TTC549 (cell line): Measurements from ENCODE around the gene KIF27.
"Not testable (repeated sequence)": the region's sequence is repeated elsewhere in the genome, so short reads cannot be mapped to it uniquely, and the experiment has no call there.

Experiments
- FAIRE-seq: peaks from 2 replicates; lab custom pipeline; 2012; peaks lifted over from hg19 to GRCh38; lab: Jason Lieb, UNC

Gene KIF27

GRCh38 chr9:83930881-83931280 is 9.6 kb upstream of the KIF27 start:
- FAIRE-seq: no peak

DNA sequence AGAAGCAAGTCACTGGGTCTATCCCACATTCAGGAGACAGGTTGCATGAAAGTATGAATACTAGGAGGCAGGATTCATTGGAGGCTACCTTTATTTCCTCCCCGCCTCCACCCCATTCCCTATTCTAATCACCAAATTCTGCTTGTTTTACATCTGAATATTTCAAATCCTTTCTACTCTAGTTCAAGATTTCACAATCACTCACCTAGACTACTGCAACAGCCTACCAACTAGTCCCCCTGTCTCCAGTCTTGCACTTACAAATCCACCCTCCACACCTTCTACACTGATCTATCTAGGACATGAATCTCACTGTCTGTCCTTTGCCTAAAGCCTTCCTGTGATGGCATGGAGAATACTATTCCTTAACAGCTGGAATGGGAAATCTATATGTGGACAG is 6.4 kb upstream of the KIF27 start:
- no peak for FAIRE-seq

GRCh38 chr9:83920469-83920926 is 734 bp downstream of the KIF27 start:
- no peak for FAIRE-seq

DNA sequence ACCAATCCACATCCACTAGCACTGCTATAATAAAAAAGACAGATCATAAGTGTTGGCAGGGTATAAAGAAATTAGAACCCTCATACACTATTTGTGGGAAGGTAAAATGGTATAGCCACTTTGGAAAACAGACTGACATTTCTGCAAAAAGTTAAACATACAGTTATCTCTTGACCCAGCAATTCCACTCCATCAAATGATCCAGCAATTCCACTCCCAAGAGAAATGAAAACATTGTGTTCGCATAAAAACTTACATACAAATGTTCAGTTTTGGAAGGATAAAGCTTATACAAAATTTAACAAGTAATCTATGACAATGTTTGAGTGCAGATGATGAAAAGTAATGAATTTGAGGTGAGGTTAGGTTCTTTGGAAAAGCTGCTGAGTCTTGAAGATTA is 2.1 kb downstream of the KIF27 start:
- no peak for FAIRE-seq

GRCh38 chr9:83912194-83912593 is 9.0 kb downstream of the KIF27 start:
- FAIRE-seq: peak; percentile 98

- FAIRE-seq: no peak
These were observed 15.1 kb downstream of the KIF27 start for GRCh38 chr9:83906144-83906543.

- not testable (repeated sequence) for FAIRE-seq
These were observed 20.6 kb downstream of the KIF27 start for GRCh38 chr9:83900615-83901014.

DNA sequence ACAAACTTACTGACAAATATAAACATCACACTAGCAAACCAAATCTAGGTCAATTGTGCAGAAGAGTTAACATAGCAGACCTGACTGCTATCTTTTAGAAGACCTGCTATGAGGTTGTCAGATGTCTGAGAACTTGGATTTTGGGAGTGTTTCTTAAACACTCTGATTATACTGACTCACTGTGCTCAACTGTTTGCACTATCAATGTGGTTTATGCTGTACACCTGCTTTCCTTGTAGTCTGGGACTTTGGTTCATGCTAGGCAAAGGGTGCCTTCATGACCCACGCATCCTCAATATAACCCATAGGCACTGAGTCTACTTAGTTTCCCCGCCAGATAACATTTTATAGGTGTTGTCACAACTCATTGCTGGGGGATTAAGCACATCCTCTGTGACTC is 26.9 kb downstream of the KIF27 start:
- not testable (repeated sequence) for FAIRE-seq

DNA sequence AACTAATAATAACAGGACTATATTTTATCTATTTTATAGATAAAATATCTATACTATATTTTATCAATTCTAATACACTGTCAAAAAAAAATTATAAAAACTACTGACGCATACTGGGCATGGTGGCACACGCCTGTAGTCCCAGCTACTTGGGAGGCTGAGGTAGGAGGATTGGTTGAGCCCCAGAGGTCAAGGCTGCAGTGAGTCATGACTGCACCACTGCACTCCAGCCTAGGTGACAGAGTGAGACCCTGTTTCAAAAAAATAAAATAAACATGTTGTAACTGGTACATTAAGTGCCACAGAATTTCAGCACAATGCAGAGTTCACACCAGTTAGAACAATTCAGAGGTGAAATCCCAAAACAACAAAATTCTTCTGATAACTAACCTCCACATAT is 34.7 kb downstream of the KIF27 start:
- FAIRE-seq: not testable (repeated sequence)

DNA sequence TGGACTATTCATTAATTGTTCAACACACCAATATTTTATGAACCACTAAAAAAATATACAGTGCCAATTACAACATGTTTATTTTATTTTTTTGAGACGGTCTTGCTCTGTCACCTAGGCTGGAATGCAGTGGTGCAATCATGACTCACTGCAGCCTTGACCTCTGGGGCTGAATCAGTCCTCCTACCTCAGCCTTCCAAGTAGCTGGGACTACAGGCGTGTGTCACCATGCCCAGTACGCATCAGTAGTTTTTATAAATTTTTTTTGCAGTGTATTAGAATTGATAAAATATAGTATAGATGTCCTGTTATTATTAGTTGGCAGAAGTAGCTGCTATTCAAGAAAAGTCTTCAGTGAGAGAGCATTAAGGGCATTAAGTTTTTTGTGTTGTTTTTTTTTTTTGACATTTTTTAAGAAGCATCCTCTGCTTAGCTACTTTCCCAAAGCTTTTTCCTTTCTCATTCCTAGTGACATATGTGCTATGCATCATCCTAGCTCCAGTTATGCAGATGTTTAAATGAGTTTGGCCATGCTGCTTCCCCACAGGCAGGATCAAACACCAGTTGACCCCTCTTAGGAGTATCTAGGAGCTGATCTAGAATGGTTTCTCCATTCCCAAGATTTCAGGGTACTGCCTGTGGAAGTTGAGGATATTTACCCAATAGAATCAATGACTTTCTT is 35.5 kb downstream of the KIF27 start:
- FAIRE-seq: not testable (repeated sequence)

- FAIRE-seq: not testable (repeated sequence)
These were observed 39.4 kb downstream of the KIF27 start for GRCh38 chr9:83881687-83882408.

GRCh38 chr9:83875559-83875958 is 45.7 kb downstream of the KIF27 start:
- not testable (repeated sequence) for FAIRE-seq

- not testable (repeated sequence) for FAIRE-seq
These were observed 71.3 kb downstream of the KIF27 start for GRCh38 chr9:83849895-83850294.

- peak; percentile 97 for FAIRE-seq
These were observed 84.1 kb downstream of the KIF27 start for GRCh38 chr9:83837070-83837643.

DNA sequence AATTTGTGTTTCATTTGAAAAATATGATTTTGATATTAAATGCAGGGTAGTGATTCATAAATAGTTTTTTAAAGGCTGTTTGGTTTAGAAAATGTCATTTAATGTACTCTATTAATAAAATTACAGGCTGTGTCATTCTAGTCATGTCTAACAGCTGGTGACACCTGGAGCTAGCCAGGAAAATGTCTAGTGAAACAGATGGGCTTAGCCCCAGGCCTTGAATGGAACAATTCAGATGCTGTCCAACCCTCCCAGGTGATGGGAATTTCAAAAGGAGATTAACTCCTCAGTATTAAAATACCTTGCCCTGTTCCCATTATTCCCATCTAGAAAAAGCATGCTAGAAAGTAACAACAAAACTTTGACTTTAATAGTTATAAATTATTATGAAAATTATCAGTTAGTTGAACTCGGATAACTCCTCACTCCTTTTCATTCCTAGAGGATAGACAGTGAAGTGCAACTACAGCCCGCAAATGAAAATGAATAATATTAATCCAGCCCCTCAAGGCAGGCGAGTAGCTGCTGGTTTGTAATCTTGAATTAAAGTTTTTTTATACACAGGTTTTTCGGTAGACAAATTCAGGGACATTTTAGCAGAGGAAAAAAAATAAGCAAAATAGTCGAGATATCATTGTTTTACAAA is 90.7 kb downstream of the KIF27 start:
- FAIRE-seq: not testable (repeated sequence)

GRCh38 chr9:83824986-83825623 is 96.1 kb downstream of the KIF27 start:
- not testable (repeated sequence) for FAIRE-seq

DNA sequence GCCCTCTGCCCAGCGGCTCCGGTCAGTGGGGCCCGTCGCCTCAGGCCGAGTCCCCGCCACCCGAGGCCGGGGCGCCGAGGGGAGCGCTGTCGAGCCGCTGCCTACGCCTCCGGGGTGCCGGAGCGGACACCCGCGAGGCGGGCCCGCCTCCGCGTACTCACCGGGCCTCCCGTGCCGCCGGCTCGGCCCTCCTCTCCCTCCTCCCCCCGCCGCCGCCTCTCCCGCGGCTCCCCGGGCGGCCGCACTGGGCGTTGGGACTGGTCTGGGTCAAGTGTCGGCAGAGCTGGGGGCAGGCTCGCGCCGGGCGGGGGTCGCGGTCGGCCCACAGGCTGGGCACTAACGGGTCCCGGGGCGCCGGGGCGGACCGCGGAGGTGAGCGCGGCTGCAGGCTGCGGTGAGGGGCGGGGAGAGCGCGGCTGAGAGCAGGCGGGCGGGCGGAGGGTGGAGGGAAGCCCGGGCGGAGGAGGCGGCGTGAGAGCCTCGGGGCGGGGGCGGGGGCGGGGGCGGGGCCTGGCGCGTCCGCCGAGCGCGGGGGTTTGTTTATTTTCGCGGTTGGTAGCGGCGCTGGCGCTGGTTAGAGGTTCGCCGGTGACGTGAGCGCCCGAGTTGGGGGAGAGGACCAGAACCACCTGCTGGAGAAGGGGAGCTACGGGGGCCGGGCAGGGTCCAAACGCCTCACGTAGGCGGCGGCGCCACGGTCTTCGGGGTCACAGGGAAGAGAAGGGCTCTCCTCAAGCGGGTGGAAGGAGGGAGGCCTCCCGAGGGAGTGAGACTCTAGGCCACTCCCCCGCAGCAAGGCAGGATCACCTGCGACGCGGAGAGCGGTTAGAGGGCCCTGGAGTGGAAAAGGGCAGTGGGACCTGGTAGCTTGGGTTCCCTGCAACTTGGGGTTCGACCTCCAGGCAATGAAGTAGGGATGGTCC is 103.6 kb downstream of the KIF27 start, which contains the start of gene GKAP1:
Gene GKAP1 (minus strand): TSS at position 414 of the 923 bp plus-strand sequence. CDS start 11,252 bp downstream, outside the sequence.
- FAIRE-seq: not testable (repeated sequence)

GRCh38 chr9:83817011-83817355 is 104.2 kb downstream of the KIF27 start:
- not testable (repeated sequence) for FAIRE-seq

DNA sequence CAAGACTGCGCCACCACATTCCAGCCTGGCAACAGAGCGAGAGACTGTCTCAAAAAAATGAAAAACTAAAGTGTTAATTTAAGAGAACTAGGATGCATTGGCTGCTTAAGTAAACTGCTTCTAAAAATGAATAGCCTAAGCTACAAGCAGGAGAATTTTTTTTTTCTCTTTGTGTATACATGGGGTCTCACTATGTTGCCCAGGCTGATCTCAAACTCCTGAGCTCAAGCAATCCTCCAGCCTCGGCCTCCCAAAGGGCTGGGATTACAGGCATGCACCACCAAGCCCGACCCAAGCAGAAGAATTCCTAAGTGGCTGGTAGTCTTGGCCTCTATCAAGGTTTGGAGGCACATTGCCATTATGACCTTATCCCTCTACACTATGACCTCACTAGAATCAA is 106.1 kb downstream of the KIF27 start:
- FAIRE-seq: not testable (repeated sequence)

DNA sequence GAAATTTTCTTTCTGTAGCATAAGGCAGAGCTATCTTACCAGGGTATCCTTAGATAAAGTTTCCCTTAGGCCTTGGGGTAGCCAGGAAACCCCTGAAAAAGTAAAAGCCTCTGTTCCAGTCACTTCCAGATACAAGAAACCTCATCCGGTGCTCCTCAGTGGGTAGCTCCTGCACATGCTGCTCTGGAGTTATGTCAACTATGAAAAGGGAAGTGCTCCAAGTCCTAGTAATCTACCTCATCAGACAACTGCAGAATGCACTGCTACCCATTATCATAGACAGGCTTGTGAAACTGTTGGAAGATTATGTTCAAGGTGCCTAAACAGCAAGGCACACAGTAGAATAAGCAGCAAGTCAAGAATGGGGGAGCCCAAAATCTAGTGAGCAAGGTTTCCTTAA is 112.0 kb downstream of the KIF27 start:
- FAIRE-seq: not testable (repeated sequence)

DNA sequence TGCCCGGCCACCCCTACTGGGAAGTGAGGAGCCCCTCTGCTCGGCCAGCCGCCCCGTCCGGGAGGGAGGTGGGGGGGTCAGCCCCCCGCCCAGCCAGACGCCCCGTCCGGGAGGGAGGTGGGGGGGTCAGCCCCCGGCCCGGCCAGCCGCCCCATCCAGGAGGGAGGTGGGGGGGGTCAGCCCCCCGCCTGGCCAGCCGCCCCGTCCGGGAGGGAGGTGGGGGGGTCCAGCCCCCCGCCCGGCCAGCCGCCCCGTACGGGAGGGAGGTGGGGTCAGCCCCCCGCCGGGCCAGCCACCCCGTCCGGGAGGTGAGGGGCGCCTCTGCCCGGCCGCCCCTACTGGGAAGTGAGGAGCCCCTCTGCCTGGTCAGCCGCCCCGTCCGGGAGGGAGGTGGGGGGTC is 116.8 kb downstream of the KIF27 start:
- FAIRE-seq: not testable (repeated sequence)
